ENCODE measurements around the gene ATP11A.

DNA sequence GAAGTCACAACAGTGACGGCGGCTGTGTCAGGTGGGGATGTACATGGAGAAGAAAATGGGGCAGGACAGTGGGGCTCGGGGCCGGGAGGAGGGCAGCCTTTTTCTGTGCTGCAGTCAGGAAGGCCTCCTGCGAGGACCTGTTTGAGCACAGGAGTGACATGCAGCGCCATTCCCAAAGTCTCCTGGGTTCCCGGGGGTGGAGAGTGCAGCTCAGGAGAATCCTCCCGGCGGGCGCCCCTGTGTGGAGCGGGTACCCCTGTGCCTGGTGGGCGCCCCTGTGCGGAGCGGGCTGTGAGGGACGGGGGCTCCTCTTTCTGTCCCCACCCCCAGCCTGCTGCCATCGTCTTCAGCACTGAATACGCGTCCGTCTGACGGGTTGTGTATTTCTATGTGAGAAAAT is 62.4 kb downstream of the ATP11A start:
- TF ChIP-seq, protein P1, sequence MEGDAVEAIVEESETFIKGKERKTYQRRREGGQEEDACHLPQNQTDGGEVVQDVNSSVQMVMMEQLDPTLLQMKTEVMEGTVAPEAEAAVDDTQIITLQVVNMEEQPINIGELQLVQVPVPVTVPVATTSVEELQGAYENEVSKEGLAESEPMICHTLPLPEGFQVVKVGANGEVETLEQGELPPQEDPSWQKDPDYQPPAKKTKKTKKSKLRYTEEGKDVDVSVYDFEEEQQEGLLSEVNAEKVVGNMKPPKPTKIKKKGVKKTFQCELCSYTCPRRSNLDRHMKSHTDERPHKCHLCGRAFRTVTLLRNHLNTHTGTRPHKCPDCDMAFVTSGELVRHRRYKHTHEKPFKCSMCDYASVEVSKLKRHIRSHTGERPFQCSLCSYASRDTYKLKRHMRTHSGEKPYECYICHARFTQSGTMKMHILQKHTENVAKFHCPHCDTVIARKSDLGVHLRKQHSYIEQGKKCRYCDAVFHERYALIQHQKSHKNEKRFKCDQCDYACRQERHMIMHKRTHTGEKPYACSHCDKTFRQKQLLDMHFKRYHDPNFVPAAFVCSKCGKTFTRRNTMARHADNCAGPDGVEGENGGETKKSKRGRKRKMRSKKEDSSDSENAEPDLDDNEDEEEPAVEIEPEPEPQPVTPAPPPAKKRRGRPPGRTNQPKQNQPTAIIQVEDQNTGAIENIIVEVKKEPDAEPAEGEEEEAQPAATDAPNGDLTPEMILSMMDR (conservative IDR thresholded peaks at IDR 0.05; ENCODE audit: low read depth, low read length), result no peak
- TF ChIP-seq EZH2 (IDR thresholded peaks at IDR 0.05; ENCODE audit: borderline replicate concordance, low read depth, low read length, poor library complexity, severe bottlenecking), result no peak
